GM23248 (cell line): Measurements from ENCODE around the gene PEMT. TPM values are rescaled to one million over a fixed set of nuclear protein-coding genes. Genes with fewer than 3 reads are reported as not detected.
A peak's percentile ranks its signal among the peaks of the same experiment; 100 is the strongest.

ENCODE experiments used
- DNase-seq: peaks from one replicate; pipeline ENCODE4 v3.0.0-alpha.2; 2015
- H2AFZ ChIP-seq: fragments of 200-600 bp; sonication (generic); 2 replicates; pipeline ENCODE4 v1.6.1; 2016; ENCODE audit warnings: antibody characterized with exemption
- H3F3A ChIP-seq: fragments of 200-600 bp; sonication (generic); 2 replicates; pipeline ENCODE4 v1.6.1; 2016; ENCODE audit warnings: mild to moderate bottlenecking, antibody characterized with exemption, mixed run types; ENCODE audit not compliant: insufficient read depth
- H3K27ac ChIP-seq: fragments of 200-600 bp; sonication (generic); 2 replicates; pipeline ENCODE4 v1.5.1; 2016; ENCODE audit warnings: mild to moderate bottlenecking
- H3K27me3 ChIP-seq: fragments of 200-600 bp; sonication (generic); replicated peaks from 2 replicates; pipeline ENCODE4 v1.6.1; 2016; ENCODE audit warnings: mild to moderate bottlenecking; ENCODE audit not compliant: insufficient read depth
- H3K36me3 ChIP-seq: fragments of 200-600 bp; sonication (generic); 2 replicates; pipeline ENCODE4 v1.6.1; 2016; ENCODE audit warnings: low read depth, mild to moderate bottlenecking
- H3K4me1 ChIP-seq: fragments of 200-600 bp; sonication (generic); 2 replicates; pipeline ENCODE4 v1.6.1; 2016; ENCODE audit warnings: mild to moderate bottlenecking; ENCODE audit not compliant: insufficient read depth
- H3K4me2 ChIP-seq: fragments of 200-600 bp; sonication (generic); one replicate; pipeline ENCODE4 v1.6.1; 2016; ENCODE audit warnings: mild to moderate bottlenecking; ENCODE audit not compliant: unreplicated experiment
- H3K4me3 ChIP-seq: fragments of 200-600 bp; sonication (generic); 2 replicates; pipeline ENCODE4 v1.5.1; 2016; ENCODE audit warnings: mild to moderate bottlenecking
- H3K79me2 ChIP-seq: fragments of 200-600 bp; sonication (generic); 2 replicates; pipeline ENCODE4 v1.6.1; 2016; ENCODE audit warnings: mild to moderate bottlenecking; ENCODE audit not compliant: insufficient read depth
- H3K9ac ChIP-seq: fragments of 200-600 bp; sonication (generic); 2 replicates; pipeline ENCODE4 v1.6.1; 2016; ENCODE audit warnings: mild to moderate bottlenecking
- H3K9me2 ChIP-seq: fragments of 200-600 bp; sonication (generic); 2 replicates; pipeline ENCODE4 v1.6.1; 2016; ENCODE audit warnings: mixed run types, mild to moderate bottlenecking, moderate library complexity; ENCODE audit not compliant: insufficient read depth
- H3K9me3 ChIP-seq: fragments of 200-600 bp; sonication (generic); one replicate; pipeline ENCODE4 v1.6.1; 2017; ENCODE audit warnings: low read depth
- H4K20me1 ChIP-seq: fragments of 200-600 bp; sonication (generic); 2 replicates; pipeline ENCODE4 v1.6.0; 2016; ENCODE audit not compliant: insufficient read depth
- EZH2 ChIP-seq: fragments of 200-600 bp; sonication (generic); IDR thresholded peaks from 2 replicates; pipeline ENCODE4 v1.6.1; 2018; ENCODE audit warnings: antibody characterized with exemption, mild to moderate bottlenecking; ENCODE audit not compliant: insufficient read depth, poor library complexity, severe bottlenecking
- EZH2phosphoT487 ChIP-seq: fragments of 200-600 bp; sonication (generic); IDR thresholded peaks from 2 replicates; pipeline ENCODE4 v1.6.1; 2018; ENCODE audit warnings: antibody characterized with exemption, moderate library complexity, mild to moderate bottlenecking, low read depth; ENCODE audit not compliant: insufficient read depth
- WGBS, 2 experiments: methylation state at CpG; one replicate each; pipeline ENCODE4 v1.1.6; 2015 to 2017; ENCODE audit warnings: low lambda C conversion rate in 2 of 2, low coverage in 1 of 2; ENCODE audit errors: missing lambda C conversion rate in 2 of 2; 5-methylcytosine and 5-hydroxymethylcytosine counted together
- in situ Hi-C: fragments of 300-500 bp; cut with MboI; formaldehyde crosslinking; loops from 2 replicates; pipeline ENCODE4 v1.15.0; 2020
- polyA plus RNA-seq: library from polyadenylated mRNA; unstranded; fragments of >200 nt; fragmentation: Nextera tagmentation; extraction: Ambion mirVana; gene quantifications from 2 replicates; pipeline ENCODE4 v1.2.1, GENCODE V29; 2016
- total RNA-seq: library from RNA; depleted of rRNA; stranded (reverse); fragments of >200 nt; shearing (Covaris generic); gene quantifications from 2 replicates; pipeline ENCODE4 v1.2.3, GENCODE V29; 2014

PEMT gene
- total and polyA plus RNA-seq, 2 experiments from 2014 or later: 62.0 to 68.7 TPM

- DNase-seq: no peak
- Histone ChIP-seq H3F3A (no peaks in the 10 kb centered on the region), H3K4me3 (no peak overlapping the region), H3K4me1 (no peaks in the 10 kb centered on the region), H2AFZ (no peak overlapping the region), H3K4me2 (no peak overlapping the region), H3K9me2 (no peaks in the 10 kb centered on the region), H3K27ac (no peak overlapping the region), H4K20me1 (no peaks in the 10 kb centered on the region), H3K27me3 (no peaks in the 10 kb centered on the region), H3K79me2 (no peaks in the 10 kb centered on the region), H3K9me3 (no peaks in the 10 kb centered on the region), H3K36me3 (no peaks in the 10 kb centered on the region), H3K9ac (no peak overlapping the region)
- 97 to 98% methylated on average over 17 of the region's 17 CpGs for WGBS, 2 experiments
- no peak for TF ChIP-seq EZH2phosphoT487
- TF ChIP-seq EZH2: no peak
- in situ Hi-C loops: no loop called here
Observed at GRCh38 chr17:17554266-17554665, 37.2 kb downstream of the PEMT start.

GRCh38 chr17:17553217-17554195, 38.0 kb downstream of the PEMT start:
- Histone ChIP-seq H3K27ac (no peak overlapping the region), H3K9me3 (no peaks in the 10 kb centered on the region)

GRCh38 chr17:17552351-17553216, 38.9 kb downstream of the PEMT start:
- Histone ChIP-seq H3K4me1 (no peaks in the 10 kb centered on the region), H3K27me3 (no peaks in the 10 kb centered on the region), H3K9me3 (no peaks in the 10 kb centered on the region), H4K20me1 (no peaks in the 10 kb centered on the region), H3K36me3 (no peaks in the 10 kb centered on the region), H2AFZ (no peak overlapping the region), H3F3A (no peaks in the 10 kb centered on the region), H3K79me2 (no peaks in the 10 kb centered on the region), H3K4me2 (no peak overlapping the region), H3K9me2 (no peaks in the 10 kb centered on the region), H3K27ac (no peak overlapping the region), H3K4me3 (no peak overlapping the region), H3K9ac (no peak overlapping the region)
- WGBS, 2 experiments: 90 to 91% methylated on average over 24 to 26 of the region's 27 CpGs
- in situ Hi-C loops: no loop called here
- TF ChIP-seq EZH2: no peak
- no peak for TF ChIP-seq EZH2phosphoT487
- no peak for DNase-seq

More at GRCh38 chr17:17553217-17554195, 38.0 kb downstream of the PEMT start:
- in situ Hi-C loops: no loop called here
- no peaks in the 10 kb centered on the region for H3K9me2 ChIP-seq
- H2AFZ ChIP-seq: no peak overlapping the region
- H3K79me2 ChIP-seq: no peaks in the 10 kb centered on the region
- no peak for TF ChIP-seq EZH2
- TF ChIP-seq EZH2phosphoT487: no peak
- H3K4me1 ChIP-seq: no peaks in the 10 kb centered on the region
- H3K4me3 ChIP-seq: no peak overlapping the region
- no peak for DNase-seq
- H3K36me3 ChIP-seq: no peaks in the 10 kb centered on the region
- H3F3A ChIP-seq: no peaks in the 10 kb centered on the region
- H3K27me3 ChIP-seq: no peaks in the 10 kb centered on the region
- no peaks in the 10 kb centered on the region for H4K20me1 ChIP-seq
- H3K9ac ChIP-seq: no peak overlapping the region
- 91 to 95% methylated on average over 28 to 30 of the region's 30 CpGs for WGBS, 2 experiments
- no peak overlapping the region for H3K4me2 ChIP-seq

- H3K4me3 ChIP-seq: no peak overlapping the region
- no peaks in the 10 kb centered on the region for H3K27me3 ChIP-seq
- H4K20me1 ChIP-seq: no peaks in the 10 kb centered on the region
- in situ Hi-C loops: no loop called here
- H3K9me2 ChIP-seq: no peaks in the 10 kb centered on the region
- no peaks in the 10 kb centered on the region for H3K4me1 ChIP-seq
- WGBS, 2 experiments: 48 to 49% methylated on average over 11 of the region's 11 CpGs
- DNase-seq: peak; percentile 32
- H3K36me3 ChIP-seq: no peaks in the 10 kb centered on the region
- H3F3A ChIP-seq: no peaks in the 10 kb centered on the region
- no peaks in the 10 kb centered on the region for H3K9me3 ChIP-seq
- no peak overlapping the region for H3K27ac ChIP-seq
- H3K9ac ChIP-seq: no peak overlapping the region
- H3K4me2 ChIP-seq: no peak overlapping the region
- no peak overlapping the region for H2AFZ ChIP-seq
- TF ChIP-seq EZH2 (no peak), EZH2phosphoT487 (no peak)
- no peaks in the 10 kb centered on the region for H3K79me2 ChIP-seq
Observed at GRCh38 chr17:17551361-17551760, 40.1 kb downstream of the PEMT start.
